CD14-positive monocyte (primary cell): ENCODE data around the gene CCNY. TPM values are rescaled to one million over a fixed set of nuclear protein-coding genes. Genes with fewer than 3 reads are reported as not detected.

Experiments
- DNase-seq, 3 donors: peaks; one replicate each; pipeline ENCODE4 v3.0.0-alpha.2; 2011 to 2022
- H2AFZ ChIP-seq: 2 replicates; pipeline ENCODE4 v1.6.0; 2012; ENCODE audit warnings: mild to moderate bottlenecking, low read depth, low read length, inconsistent platforms; ENCODE audit not compliant: insufficient read depth, poor library complexity, severe bottlenecking
- H3K27ac ChIP-seq, 2 donors: 1 replicate in 1 of 2; 2 replicates in 1 of 2; pipeline ENCODE4 v1.5.1; 2012 to 2013; ENCODE audit warnings: low read length in 2 of 2, control low read depth in 1 of 2, inconsistent platforms in 1 of 2, low read depth in 1 of 2, mild to moderate bottlenecking in 1 of 2
- H3K27me3 ChIP-seq, 2 donors: one replicate each; pipeline versions ENCODE4 v1.6.0 to v1.6.1; 2011 to 2013; ENCODE audit warnings: low read length in 2 of 2; ENCODE audit not compliant: control insufficient read depth in 2 of 2, insufficient read depth in 2 of 2
- H3K36me3 ChIP-seq, 2 donors: replicated peaks in 1 of 2; 1 replicate in 1 of 2; 2 replicates in 1 of 2; pipeline versions ENCODE4 v1.5.1 to v1.6.1; 2012 to 2013; ENCODE audit warnings: low read length in 2 of 2, control low read depth in 1 of 2, inconsistent platforms in 1 of 2, mild to moderate bottlenecking in 1 of 2; ENCODE audit not compliant: insufficient read depth in 2 of 2, control insufficient read depth in 1 of 2
- H3K4me1 ChIP-seq, 2 donors: 1 replicate in 1 of 2; 2 replicates in 1 of 2; pipeline versions ENCODE4 v1.5.1 to v1.6.1; 2012 to 2013; ENCODE audit warnings: low read length in 2 of 2, control low read depth in 1 of 2, inconsistent platforms in 1 of 2, mild to moderate bottlenecking in 1 of 2, moderate library complexity in 1 of 2; ENCODE audit not compliant: insufficient read depth in 2 of 2, control insufficient read depth in 1 of 2
- H3K4me2 ChIP-seq: replicated peaks from 2 replicates; pipeline ENCODE3; 2012; ENCODE audit warnings: low read length, moderate library complexity, mild to moderate bottlenecking; ENCODE audit not compliant: poor library complexity, severe bottlenecking; ENCODE audit errors: extremely low read depth
- H3K4me3 ChIP-seq, 3 experiments: fragments of 200-600 bp in 1 of 3; sonication (generic) in 1 of 3; replicated peaks in 1 of 3; 1 replicate in 2 of 3; 2 replicates in 1 of 3; pipeline ENCODE4 v1.5.1; 2011 to 2013; ENCODE audit warnings: low read length in 3 of 3, mild to moderate bottlenecking in 3 of 3, control low read depth in 2 of 3, low read depth in 2 of 3, inconsistent platforms in 1 of 3, moderate library complexity in 1 of 3
- H3K79me2 ChIP-seq: 2 replicates; pipeline ENCODE4 v1.6.0; 2012; ENCODE audit warnings: mild to moderate bottlenecking, control low read depth, inconsistent platforms, low read length, moderate library complexity; ENCODE audit not compliant: insufficient read depth
- H3K9ac ChIP-seq: 2 replicates; pipeline ENCODE4 v1.6.0; 2017; ENCODE audit warnings: low read length, mild to moderate bottlenecking; ENCODE audit not compliant: insufficient read depth, poor library complexity, severe bottlenecking
- H3K9me3 ChIP-seq, 2 donors: replicated peaks in 1 of 2; 1 replicate in 1 of 2; 2 replicates in 1 of 2; pipeline versions ENCODE4 v1.5.1 to v1.6.1; 2012 to 2013; ENCODE audit warnings: low read length in 2 of 2, control low read depth in 1 of 2; ENCODE audit not compliant: control insufficient read depth in 1 of 2, insufficient read depth in 1 of 2
- H4K20me1 ChIP-seq: 2 replicates; pipeline ENCODE4 v1.6.0; 2012; ENCODE audit warnings: mild to moderate bottlenecking, low read length, control low read depth, moderate library complexity; ENCODE audit not compliant: insufficient read depth
- H3K27ac Mint-ChIP-seq, 7 donors: one replicate each; pipeline ENCODE4 v1.8.0; 2020; ENCODE audit warnings: mild to moderate bottlenecking in 7 of 7, mixed read lengths in 7 of 7, moderate library complexity in 6 of 7, inconsistent platforms in 2 of 7
- H3K27me3 Mint-ChIP-seq, 3 donors: one replicate each; pipeline ENCODE4 v1.8.0; 2021 to 2022; ENCODE audit warnings: low read depth in 3 of 3, mild to moderate bottlenecking in 3 of 3, mixed read lengths in 3 of 3, moderate library complexity in 3 of 3, inconsistent platforms in 1 of 3
- H3K36me3 Mint-ChIP-seq, 2 donors: one replicate each; pipeline ENCODE4 v1.8.0; 2020; ENCODE audit warnings: mixed read lengths in 2 of 2, inconsistent platforms in 1 of 2, mild to moderate bottlenecking in 1 of 2
- H3K4me1 Mint-ChIP-seq: one replicate; pipeline ENCODE4 v1.8.0; 2020; ENCODE audit warnings: mild to moderate bottlenecking, mixed read lengths
- H3K4me3 Mint-ChIP-seq, 2 donors: one replicate each; pipeline ENCODE4 v1.8.0; 2020; ENCODE audit warnings: mild to moderate bottlenecking in 2 of 2, mixed read lengths in 2 of 2, moderate library complexity in 1 of 2
- H3K9me3 Mint-ChIP-seq, 7 donors: one replicate each; pipeline ENCODE4 v1.8.0; 2020 to 2022; ENCODE audit warnings: mixed read lengths in 7 of 7, mild to moderate bottlenecking in 6 of 7, moderate library complexity in 6 of 7, inconsistent platforms in 2 of 7
- CTCF ChIP-seq: fragments of 200-600 bp; IDR thresholded peaks from one replicate; pipeline ENCODE4 v1.8.0; 2022; ENCODE audit warnings: antibody characterized with exemption, mild to moderate bottlenecking
- WGBS: methylation state at CpG from one replicate; pipeline ENCODE4 v1.1.5; 2013; ENCODE audit warnings: missing lambda C conversion rate; ENCODE audit not compliant: insufficient coverage; 5-methylcytosine and 5-hydroxymethylcytosine counted together
- intact Hi-C, 2 donors: fragments of 100-400 bp; cut with micrococcal nuclease; formaldehyde crosslinking; loops; one replicate each; pipeline versions ENCODE4 v1.15.0 to v1.15.1; 2023
- polyA plus RNA-seq, 3 donors: library from polyadenylated mRNA; depleted of rRNA in 1 of 3; unstranded in 2 of 3; stranded (reverse) in 1 of 3; fragments of 300-500 nt in 2 of 3; fragments of >200 nt in 1 of 3; fragmentation: Illumina TruSeq in 2 of 3; gene quantifications; 1 replicate in 2 of 3; 2 replicates in 1 of 3; pipeline ENCODE4 v1.2.3, GENCODE V29; 2012 to 2021

The CCNY gene
- polyA plus RNA-seq, 3 donors = 39.9 to 116 (median 64.8) TPM

- Histone ChIP-seq H3K36me3 (peaks cover 36 to 80% of the 10 kb centered on the region in 2 donors), H3K79me2 (no peaks in the 10 kb centered on the region), H3K9me3 (peaks cover 2 to 3% of the 10 kb centered on the region in 2 donors), H3K27me3 (no peaks in the 10 kb centered on the region), H4K20me1 (peaks cover 79% of the 10 kb centered on the region), H3K4me3 (no peak overlapping the region), H3K4me1 (no peaks in the 10 kb centered on the region), H3K27ac (peak overlapping the region in 1 of 2 donors; percentile 34), H2AFZ (no peak overlapping the region), H3K9ac (no peak overlapping the region), H3K4me2 (peak overlapping the region; percentile 23)
- DNase-seq = no peak
- no CpG with 5 or more reads among the region's 7 CpGs for WGBS
- Mint-ChIP-seq H3K9me3 (peaks cover 2 to 13% (median 5%) of the 10 kb centered on the region in 7 donors), H3K27me3 (no peaks in the 10 kb centered on the region), H3K36me3 (peaks cover 65 to 76% of the 10 kb centered on the region in 2 donors), H3K27ac (peak overlapping the region in 6 of 7 donors; percentile 3 to 65 (median 37)), H3K4me1 (peaks cover 10% of the 10 kb centered on the region), H3K4me3 (no peak overlapping the region)
- no peak for TF ChIP-seq CTCF
- intact Hi-C loops = no loop called here
Measured at GRCh38 chr10:35540296-35541164, 204.2 kb downstream of the CCNY start.

- Mint-ChIP-seq H3K4me3 (no peak overlapping the region), H3K36me3 (peaks cover 61 to 70% of the 10 kb centered on the region in 2 donors), H3K4me1 (peaks cover 10% of the 10 kb centered on the region), H3K27ac (peak overlapping the region in 2 of 7 donors; percentile 5 to 48), H3K27me3 (no peaks in the 10 kb centered on the region), H3K9me3 (peaks cover 0 to 6% (median 0%) of the 10 kb centered on the region in 7 donors)
- Histone ChIP-seq H3K36me3 (peaks cover 31 to 77% of the 10 kb centered on the region in 2 donors), H3K27me3 (no peaks in the 10 kb centered on the region), H3K27ac (no peak overlapping the region), H4K20me1 (peaks cover 86% of the 10 kb centered on the region), H3K4me3 (no peak overlapping the region), H3K9ac (no peak overlapping the region), H3K79me2 (no peaks in the 10 kb centered on the region), H3K9me3 (peaks cover 0 to 3% of the 10 kb centered on the region in 2 donors), H2AFZ (no peak overlapping the region), H3K4me1 (no peaks in the 10 kb centered on the region), H3K4me2 (no peak overlapping the region)
- no peak for DNase-seq
- TF ChIP-seq CTCF = no peak
- intact Hi-C loops = no loop called here
- 100% methylated on average over 1 of the region's 1 CpG for WGBS
Measured at GRCh38 chr10:35541720-35542119, 205.4 kb downstream of the CCNY start.
